HuH-7 (cell line): ENCODE measurements around the gene OR2V2.
A peak's percentile ranks its signal among the peaks of the same experiment; 100 is the strongest.

Experiments
- DNase-seq: peaks from one replicate; pipeline ENCODE4 v3.0.0; 2011; ENCODE audit warnings: low spot score

OR2V2 gene

GRCh38 chr5:181145133-181145532, 2.3 kb upstream of the OR2V2 start:
- DNase-seq, result no peak

GRCh38 chr5:181149355-181149754, 2.0 kb downstream of the OR2V2 start:
- DNase-seq, result no peak

- no peak for DNase-seq
Observed at GRCh38 chr5:181149806-181150733, 2.7 kb downstream of the OR2V2 start.

DNA sequence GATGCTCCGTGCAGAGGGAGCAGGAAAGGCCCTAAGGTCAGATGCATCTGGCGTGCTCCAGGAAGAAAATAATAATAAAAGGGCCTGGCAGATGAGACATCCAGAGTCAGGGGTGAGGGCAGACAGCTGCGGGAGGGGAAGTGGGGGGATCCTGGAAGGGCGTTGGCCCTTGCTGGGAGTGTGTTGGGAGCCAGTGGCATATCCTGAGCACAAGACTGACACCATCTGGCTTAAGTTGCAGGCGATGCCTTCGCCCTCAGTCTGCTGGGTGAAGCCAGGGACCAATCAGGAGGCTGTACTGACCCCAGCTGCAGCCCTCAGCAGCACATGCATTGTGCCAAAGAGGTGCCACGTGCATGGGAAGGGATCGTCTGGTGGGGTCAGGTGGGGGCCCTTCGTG, 3.8 kb downstream of the OR2V2 start:
- no peak for DNase-seq

- no peak for DNase-seq
Observed at GRCh38 chr5:181152406-181152805, 5.0 kb downstream of the OR2V2 start.

DNA sequence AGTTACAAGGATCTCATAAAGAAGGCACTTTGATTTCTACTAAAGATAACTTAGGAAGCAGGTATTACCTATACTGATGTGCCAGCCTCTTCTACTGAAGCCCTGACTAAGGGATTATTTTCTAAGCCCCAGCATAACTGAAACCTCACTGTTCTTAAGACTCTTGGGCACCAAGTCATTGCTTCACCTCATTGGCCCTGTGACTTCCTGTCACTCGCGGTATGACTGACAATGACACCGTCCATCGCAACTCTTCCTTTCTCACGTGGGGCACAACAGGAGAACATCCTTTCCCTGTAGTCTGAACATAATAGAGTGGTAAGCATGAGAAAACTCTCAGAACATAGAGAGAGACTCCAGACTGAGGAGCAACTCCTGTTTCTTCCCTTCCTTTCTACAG, 6.4 kb downstream of the OR2V2 start:
- DNase-seq, result no peak

DNA sequence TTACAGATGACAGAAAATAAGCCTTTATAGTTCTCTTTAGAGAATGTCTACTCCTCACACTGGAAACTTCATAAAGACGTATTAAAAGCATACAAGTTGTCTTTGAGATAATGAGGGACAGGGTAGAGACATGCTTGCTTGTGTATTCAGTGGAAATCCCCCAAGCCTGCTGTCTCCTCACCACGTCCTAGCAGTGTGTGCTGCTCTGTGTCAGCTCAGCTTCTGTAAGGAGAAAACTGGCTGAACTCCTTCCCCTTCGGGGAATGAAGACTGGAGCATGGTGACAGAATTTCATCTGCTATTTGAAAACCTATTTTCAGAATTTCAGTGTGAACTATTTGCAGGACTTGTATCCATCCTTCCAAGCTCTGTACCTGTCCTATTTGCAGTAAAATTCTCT, 9.4 kb downstream of the OR2V2 start:
- DNase-seq, result no peak

DNA sequence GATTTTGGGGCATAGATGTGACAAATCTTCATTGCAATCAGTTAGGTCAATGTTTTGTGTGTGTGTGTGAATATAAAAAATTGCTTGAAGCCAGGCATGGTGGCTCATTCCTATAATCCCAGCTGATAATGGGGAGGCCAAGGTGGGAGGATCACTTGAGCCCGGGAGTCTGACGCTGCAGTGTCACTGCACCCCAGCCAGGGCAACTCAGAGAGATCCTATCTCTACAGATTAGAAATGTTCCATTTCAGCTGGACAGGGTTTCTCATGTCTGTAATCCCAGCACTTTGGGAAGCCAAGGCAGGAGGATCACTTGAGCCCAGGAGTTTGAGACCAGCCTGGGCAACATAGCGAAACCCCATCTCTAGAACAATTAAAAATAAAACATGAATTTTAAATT, 11.5 kb downstream of the OR2V2 start:
- no peak for DNase-seq

- DNase-seq, result peak; percentile 95
Observed at GRCh38 chr5:181159286-181160151, 12.1 kb downstream of the OR2V2 start.

DNA sequence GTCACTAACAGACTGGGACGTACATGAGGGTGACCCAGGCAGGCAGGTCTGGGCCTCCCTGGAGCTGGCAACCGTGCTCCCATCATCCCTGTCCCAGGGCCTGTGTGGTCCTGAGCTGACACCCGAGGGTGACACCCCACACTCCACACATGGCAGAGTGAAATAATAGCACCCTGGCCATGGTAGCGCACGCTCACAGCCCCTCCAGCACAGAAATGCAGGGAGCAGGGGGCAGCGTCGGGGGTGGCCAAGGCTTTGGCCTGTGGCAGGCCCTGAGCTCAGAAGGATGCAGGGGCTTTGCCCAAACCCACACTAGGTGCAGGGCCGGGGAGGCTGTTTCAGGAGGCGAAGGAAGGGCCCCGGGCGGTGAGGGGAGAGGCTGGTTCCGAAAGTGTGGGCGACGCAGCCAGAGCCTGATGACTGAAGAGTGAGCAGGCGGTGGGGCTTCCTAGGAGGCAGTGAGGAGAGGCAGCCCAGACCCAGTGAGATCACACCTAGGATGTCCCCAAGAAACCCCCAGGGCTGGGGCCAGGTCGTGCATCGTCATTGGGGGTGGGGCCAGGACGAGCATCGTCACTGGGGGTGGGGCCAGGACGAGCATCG, 12.9 kb downstream of the OR2V2 start:
- DNase-seq, result no peak

DNA sequence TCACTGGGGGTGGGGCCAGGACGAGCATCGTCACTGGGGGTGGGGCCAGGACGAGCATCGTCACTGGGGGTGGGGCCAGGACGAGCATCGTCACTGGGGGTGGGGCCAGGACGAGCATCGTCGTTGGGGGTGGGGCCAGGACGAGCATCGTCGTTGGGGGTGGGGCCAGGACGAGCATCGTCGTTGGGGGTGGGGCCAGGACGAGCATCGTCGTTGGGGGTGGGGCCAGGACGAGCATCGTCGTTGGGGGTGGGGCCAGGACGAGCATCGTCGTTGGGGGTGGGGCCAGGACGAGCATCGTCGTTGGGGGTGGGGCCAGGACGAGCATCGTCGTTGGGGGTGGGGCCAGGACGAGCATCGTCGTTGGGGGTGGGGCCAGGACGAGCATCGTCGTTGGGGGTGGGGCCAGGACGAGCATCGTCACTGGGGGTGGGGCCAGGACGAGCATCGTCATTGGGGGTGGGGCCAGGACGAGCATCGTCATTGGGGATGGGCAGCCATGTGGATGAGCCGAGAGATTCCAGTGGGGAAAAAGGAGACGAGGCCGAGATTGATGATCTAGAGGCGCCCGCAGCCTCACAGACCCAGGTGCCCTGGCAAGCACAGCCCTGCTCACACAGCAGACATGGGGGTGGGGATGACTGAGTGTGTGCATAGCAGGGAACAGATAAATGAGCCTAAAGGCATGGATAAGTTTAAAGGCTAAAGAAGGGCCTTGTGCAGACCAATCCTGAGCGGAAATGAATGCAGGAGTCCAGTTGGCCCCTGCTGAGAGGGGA, 13.6 kb downstream of the OR2V2 start:
- DNase-seq, result peak; percentile 56

- no peak for DNase-seq
Observed at GRCh38 chr5:181161534-181162175, 14.3 kb downstream of the OR2V2 start.

GRCh38 chr5:181163487-181164075, 16.2 kb downstream of the OR2V2 start:
- no peak for DNase-seq

DNA sequence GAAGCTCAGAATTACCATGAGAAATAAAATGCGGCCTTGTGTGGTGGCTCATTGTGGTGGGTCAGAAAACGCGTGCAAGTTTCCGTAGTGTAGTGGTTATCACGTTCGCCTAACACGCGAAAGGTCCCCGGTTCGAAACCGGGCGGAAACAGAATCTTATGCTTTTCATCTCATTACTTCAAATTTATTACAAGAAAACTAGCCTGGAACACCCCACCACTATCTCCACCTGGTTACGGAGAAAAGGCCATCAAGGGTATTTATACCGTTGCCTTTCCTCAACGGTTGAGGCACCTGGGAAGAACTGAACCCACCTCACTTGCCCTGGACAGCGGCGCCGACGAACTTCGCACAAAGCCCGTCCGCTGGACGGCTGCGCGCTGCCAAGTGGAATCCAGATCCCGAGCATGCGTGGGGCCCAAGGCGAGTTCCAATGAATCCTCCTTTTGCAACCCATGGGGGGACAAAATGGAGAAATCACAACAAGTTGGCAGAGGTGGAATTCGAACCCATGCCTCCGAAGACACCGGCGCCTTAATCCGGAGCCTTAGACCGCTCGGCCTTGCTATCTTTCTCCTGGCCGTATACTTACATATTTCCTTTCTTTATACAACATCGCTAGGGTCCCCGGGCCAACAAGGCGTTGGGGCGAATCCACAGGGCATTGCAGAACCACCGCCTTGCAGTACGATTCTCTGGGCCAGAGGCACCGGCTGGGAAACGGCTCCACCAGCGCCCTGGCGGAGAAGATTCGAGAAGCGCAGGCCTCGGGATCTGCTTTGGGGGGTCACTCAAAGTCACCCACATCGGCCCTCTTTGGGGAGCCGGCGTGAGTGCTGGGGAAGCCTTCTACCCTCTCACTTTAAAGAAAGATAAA, 16.9 kb downstream of the OR2V2 start:
- no peak for DNase-seq

- no peak for DNase-seq
Observed at GRCh38 chr5:181166812-181167733, 19.7 kb downstream of the OR2V2 start.

DNA sequence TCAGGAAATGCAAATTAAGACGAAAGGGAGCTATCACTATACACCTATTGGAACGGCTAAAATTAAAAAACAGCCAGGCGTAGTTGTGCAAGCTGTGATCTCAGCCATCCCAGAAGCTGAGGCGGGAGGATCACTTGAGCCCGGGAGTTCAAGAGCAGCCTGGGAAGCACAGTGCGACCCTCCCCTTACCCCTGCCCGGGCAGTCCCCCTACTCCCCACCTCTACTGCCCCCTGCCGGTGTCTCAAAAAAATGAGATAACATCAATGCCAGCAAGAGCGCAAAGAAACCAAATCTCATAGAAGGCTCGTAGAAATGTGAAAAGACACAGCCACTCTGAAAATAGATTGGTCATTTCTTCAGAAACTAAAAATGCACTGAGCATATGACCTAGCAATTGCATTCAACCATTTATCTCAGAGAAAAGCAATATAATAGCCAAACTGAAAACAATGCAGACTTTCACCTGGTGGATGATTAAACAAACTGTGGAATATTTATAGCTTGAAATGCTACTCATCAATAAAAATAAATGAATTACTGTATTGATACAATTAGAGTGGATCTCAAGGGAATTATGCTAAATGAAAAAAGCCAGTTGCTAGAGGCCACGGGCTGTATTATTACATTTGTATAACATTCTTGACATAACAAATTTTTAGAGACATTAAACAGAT, 20.6 kb downstream of the OR2V2 start:
- peak; percentile 80 for DNase-seq

DNA sequence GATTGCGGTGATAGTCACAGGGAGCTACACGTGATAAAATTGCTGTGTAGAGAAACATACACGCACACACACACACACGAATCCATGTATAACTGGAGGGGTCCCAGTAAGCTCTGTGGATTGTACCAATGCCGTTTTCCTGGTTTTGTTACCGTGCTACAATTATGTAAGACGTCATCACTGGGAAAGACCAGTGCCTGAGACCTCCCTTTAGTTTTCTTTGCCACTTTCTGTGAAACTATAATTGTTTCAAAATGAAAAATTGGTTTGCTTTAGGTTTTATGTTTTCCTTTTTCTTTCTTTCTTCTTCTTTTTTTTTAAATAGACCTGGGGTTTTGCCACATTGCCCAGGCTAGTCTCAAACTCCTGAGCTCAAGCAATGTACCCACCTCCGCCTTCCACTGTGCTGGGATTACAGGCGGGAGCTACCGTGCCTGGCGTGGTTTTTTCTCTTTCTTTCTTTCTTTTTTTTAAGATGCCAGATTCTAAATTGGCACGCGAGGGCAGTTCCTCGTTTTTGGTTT, 21.3 kb downstream of the OR2V2 start:
- DNase-seq, result no peak
